ENCODE data around the gene NRXN3. TPM values are rescaled to one million over a fixed set of nuclear protein-coding genes. Genes with fewer than 3 reads are reported as not detected.

NRXN3 gene
- polyA plus RNA-seq, 1 experiment: 1.1 TPM

DNA sequence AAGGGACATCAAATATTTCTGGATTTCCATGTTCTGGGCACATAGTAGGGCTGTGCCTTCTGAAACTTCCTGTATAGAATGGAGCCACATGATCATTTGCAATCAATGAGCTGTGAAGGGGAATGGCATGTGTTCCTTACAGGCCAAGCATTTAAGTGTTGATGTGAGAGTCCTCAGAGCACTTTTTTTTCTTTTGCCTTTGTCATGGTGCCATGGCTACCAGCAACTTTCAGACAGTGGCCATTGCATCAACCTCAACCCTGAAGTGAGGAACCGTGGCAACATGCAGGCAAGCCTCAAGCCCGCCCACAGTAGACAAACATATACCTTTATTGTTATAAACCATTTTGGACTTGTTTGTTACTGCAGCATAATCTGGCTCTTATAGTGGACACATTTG lies 948.1 kb downstream of the NRXN3 start:
- ChIA-PET POLR2A (no interaction called here), CTCF (no interaction called here)
- Histone ChIP-seq H3K4me3 (ENCODE audit: low read depth, low read length) (no peak overlapping the region), H3K27me3 (ENCODE audit: control insufficient read depth, insufficient read depth, low read length) (no peaks in the 10 kb centered on the region), H3K27ac (ENCODE audit: low read depth, low read length) (no peak overlapping the region), H3K9me3 (ENCODE audit: control insufficient read depth, insufficient read depth, low read length) (no peaks in the 10 kb centered on the region)
- no peak for DNase-seq (ENCODE audit: low read depth, low spot score)
- TF ChIP-seq, protein P1, sequence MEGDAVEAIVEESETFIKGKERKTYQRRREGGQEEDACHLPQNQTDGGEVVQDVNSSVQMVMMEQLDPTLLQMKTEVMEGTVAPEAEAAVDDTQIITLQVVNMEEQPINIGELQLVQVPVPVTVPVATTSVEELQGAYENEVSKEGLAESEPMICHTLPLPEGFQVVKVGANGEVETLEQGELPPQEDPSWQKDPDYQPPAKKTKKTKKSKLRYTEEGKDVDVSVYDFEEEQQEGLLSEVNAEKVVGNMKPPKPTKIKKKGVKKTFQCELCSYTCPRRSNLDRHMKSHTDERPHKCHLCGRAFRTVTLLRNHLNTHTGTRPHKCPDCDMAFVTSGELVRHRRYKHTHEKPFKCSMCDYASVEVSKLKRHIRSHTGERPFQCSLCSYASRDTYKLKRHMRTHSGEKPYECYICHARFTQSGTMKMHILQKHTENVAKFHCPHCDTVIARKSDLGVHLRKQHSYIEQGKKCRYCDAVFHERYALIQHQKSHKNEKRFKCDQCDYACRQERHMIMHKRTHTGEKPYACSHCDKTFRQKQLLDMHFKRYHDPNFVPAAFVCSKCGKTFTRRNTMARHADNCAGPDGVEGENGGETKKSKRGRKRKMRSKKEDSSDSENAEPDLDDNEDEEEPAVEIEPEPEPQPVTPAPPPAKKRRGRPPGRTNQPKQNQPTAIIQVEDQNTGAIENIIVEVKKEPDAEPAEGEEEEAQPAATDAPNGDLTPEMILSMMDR (IDR thresholded peaks at IDR 0.05; ENCODE audit: low read depth, low read length): no peak

DNA sequence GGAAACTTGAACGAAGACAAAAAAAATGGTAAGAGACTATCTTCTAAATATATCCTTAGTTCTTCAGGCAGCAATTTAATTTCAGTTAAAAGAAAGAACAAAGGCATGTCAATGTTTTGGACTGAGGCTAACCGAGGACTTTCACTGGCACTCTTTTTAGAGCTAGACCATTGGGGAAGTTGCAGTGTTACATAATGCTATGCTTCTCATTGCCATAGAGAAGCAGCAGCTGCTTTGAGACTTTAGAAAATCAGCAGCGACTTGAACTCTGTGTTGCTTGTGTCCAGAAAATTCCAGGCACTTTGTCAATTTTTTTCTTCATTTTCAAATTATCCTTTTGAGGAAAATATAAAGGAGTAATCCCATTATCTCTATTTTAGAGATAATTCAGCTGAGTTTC lies 964.2 kb downstream of the NRXN3 start:
- CTCF ChIA-PET: no interaction called here

DNA sequence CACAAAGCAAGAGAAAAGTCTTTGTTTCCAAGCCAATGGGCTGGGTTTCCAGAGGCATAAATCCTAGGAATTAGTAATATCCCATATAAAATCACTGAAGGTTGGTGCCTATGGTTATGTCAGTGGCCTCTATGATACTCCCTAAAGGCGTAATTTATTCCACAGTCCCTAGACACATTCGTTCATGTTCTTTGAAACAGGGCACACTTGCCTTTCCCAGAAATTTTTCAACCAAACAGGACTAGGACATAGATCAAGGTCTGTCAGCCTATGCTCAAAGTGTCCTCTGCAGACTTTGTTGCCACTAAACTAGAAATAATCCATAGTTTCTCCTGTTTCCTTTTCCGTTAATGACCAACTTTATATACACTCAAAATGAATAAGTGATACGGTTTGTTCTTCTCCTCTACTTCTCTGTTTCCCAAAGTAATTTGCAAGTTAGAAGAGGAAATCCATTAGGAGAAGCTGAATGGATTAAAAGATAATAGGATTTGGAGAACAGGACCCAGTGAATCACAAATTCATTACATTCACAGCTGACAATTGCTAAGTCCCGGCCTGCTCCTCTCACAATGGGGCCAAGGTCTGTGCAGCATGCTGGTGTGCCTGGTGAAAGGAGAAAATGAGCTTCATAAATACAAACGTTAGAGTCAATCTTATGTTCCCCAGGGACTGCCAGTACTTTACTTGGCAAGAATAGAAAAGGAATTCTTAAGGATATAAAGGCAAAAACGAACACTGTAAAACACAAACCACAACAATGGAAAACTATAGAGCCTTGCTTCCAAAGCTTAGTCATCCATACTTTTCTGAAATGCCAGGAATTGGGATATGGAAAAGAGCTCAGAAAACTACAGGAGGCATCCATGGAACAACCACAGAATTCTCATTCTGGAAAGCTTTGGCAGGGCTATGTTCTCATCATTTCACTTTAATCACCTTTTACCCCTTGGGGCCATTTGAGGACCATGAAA lies 966.2 kb downstream of the NRXN3 start:
- TF ChIP-seq, protein P1 (IDR thresholded peaks at IDR 0.05; ENCODE audit: low read depth, low read length): no peak
- DNase-seq (ENCODE audit: low read depth, low spot score): no peak
- H3K4me3 ChIP-seq (ENCODE audit: low read depth, low read length): no peak overlapping the region
- ChIA-PET CTCF (interaction anchor here (0.5 to 0.6 kb wide), 2 partner anchors 505 to 744 kb away, joined by 3 to 5 read pairs; no protein-coding TSS in a partner anchor), POLR2A (interaction anchor here (0.7 kb wide), 1 partner anchor 80 kb away, joined by 3 read pairs; no protein-coding TSS in a partner anchor)
- no peaks in the 10 kb centered on the region for H3K27me3 ChIP-seq (ENCODE audit: control insufficient read depth, insufficient read depth, low read length)
- peaks cover 2% of the 10 kb centered on the region; the same call in 1 of the 2 replicates for H3K9me3 ChIP-seq (ENCODE audit: control insufficient read depth, insufficient read depth, low read length)
- H3K27ac ChIP-seq (ENCODE audit: low read depth, low read length): no peak overlapping the region

More for the DNA sequence above, 964.2 kb downstream of the NRXN3 start:
- no peak overlapping the region for H3K4me3 ChIP-seq (ENCODE audit: low read depth, low read length)
- H3K9me3 ChIP-seq (ENCODE audit: control insufficient read depth, insufficient read depth, low read length): peaks cover 3% of the 10 kb centered on the region; the same call in 1 of the 2 replicates
- TF ChIP-seq, protein P1 (IDR thresholded peaks at IDR 0.05; ENCODE audit: low read depth, low read length): no peak
- POLR2A ChIA-PET: no interaction called here
- DNase-seq (ENCODE audit: low read depth, low spot score): no peak
- no peak overlapping the region for H3K27ac ChIP-seq (ENCODE audit: low read depth, low read length)
- no peaks in the 10 kb centered on the region for H3K27me3 ChIP-seq (ENCODE audit: control insufficient read depth, insufficient read depth, low read length)

DNA sequence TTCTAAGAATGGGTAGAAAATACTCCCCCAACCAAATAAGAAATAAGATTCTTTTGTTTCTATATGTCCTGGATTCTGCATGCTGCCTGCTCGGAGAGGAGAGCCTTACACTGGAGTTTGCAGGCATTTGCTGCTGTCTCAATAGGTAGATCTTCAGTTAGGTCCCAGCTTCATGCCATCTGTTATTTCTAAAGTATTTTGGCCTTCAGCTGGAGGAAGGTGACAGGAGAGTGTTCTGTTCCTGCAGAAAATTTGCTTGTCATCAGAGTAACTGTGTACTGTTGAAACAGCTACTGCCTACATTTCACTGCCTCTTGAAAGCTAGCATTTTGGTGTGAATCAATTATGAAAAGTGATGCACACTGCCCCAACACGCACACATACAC lies 966.9 kb downstream of the NRXN3 start:
- Histone ChIP-seq H3K9me3 (ENCODE audit: control insufficient read depth, insufficient read depth, low read length) (no peaks in the 10 kb centered on the region), H3K4me3 (ENCODE audit: low read depth, low read length) (no peak overlapping the region), H3K27me3 (ENCODE audit: control insufficient read depth, insufficient read depth, low read length) (no peaks in the 10 kb centered on the region), H3K27ac (ENCODE audit: low read depth, low read length) (no peak overlapping the region)
- ChIA-PET CTCF (no interaction called here), POLR2A (no interaction called here)
- no peak for DNase-seq (ENCODE audit: low read depth, low spot score)
- TF ChIP-seq, protein P1 (IDR thresholded peaks at IDR 0.05; ENCODE audit: low read depth, low read length): no peak

DNA sequence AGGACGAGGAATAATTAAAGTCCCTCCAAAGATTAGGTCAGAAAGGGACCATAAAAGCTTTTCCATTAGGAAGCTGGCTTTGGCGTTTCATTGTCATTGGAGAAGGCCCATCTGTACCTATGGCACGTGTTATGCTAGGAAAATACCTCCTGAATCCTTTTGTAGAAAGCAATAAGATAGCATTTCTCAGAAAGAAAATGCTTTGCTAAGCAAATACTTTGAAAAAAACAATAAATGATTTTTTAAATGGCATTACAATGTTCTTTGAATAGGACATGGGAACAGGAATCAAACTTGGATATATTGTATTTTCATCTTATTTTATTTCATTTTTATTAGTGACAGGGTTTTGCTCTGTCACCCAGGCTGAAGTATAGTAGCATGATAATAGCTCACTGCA lies 967.7 kb downstream of the NRXN3 start:
- H3K9me3 ChIP-seq (ENCODE audit: control insufficient read depth, insufficient read depth, low read length): no peaks in the 10 kb centered on the region
- ChIA-PET POLR2A (no interaction called here), CTCF (no interaction called here)
- H3K27me3 ChIP-seq (ENCODE audit: control insufficient read depth, insufficient read depth, low read length): no peaks in the 10 kb centered on the region
- no peak overlapping the region for H3K27ac ChIP-seq (ENCODE audit: low read depth, low read length)
- TF ChIP-seq, protein P1 (IDR thresholded peaks at IDR 0.05; ENCODE audit: low read depth, low read length): no peak
- DNase-seq (ENCODE audit: low read depth, low spot score): no peak
- H3K4me3 ChIP-seq (ENCODE audit: low read depth, low read length): no peak overlapping the region

Measured in AG04450 (cell line).